ENCODE data around the gene ARHGAP26.

DNA sequence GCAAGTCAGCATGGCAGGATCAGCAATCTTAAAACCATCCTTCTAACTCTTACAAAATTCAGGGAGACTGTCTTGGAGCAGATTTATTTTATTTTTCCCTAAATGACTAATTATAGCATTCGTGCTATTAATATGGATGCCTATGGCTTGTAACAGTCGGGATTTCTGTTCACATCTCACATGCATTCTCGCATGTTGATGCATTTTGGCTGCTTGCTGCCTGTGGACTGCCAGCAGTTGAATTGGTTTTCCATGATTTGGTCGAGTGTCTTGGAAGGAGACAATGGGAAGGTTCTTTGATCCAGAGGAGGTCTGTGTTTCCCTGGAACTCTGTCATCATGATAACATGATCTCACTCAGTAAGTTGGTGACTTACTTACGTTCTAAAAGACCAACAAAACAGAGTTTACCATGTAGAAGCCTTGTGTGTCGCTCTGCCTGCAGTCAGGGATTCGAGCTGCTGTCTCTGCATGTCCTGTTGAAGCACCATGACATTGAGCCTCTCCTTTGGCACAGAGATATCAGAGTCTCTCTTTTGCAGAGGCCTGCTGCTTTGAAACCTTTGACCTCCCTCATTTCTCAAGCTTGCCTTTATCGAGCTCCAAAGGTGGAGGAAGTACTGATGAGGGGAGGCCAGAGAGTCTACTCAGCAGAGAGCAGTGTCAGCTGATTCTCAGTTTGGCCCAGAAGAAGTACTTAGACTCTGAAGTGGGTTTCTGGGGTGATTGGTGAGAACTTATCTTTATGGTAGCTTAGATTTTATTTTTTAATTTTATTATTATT, 82.4 kb downstream of the ARHGAP26 start:
- TF ChIP-seq, protein P1, sequence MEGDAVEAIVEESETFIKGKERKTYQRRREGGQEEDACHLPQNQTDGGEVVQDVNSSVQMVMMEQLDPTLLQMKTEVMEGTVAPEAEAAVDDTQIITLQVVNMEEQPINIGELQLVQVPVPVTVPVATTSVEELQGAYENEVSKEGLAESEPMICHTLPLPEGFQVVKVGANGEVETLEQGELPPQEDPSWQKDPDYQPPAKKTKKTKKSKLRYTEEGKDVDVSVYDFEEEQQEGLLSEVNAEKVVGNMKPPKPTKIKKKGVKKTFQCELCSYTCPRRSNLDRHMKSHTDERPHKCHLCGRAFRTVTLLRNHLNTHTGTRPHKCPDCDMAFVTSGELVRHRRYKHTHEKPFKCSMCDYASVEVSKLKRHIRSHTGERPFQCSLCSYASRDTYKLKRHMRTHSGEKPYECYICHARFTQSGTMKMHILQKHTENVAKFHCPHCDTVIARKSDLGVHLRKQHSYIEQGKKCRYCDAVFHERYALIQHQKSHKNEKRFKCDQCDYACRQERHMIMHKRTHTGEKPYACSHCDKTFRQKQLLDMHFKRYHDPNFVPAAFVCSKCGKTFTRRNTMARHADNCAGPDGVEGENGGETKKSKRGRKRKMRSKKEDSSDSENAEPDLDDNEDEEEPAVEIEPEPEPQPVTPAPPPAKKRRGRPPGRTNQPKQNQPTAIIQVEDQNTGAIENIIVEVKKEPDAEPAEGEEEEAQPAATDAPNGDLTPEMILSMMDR (IDR thresholded peaks at IDR 0.05), result no peak
- TF ChIP-seq POLR2A (IDR thresholded peaks at IDR 0.05), result no peak

Data from lower leg skin (tissue), 3 donors.